Retina (tissue), 1 donor: ENCODE measurements around the gene EDAR.

Source experiments
- DNase-seq: peaks from one replicate; pipeline ENCODE4 v3.0.0-alpha.2; 2016

The EDAR gene

GRCh38 chr2:108905906-108906305 lies 83.1 kb downstream of the EDAR start:
- no peak for DNase-seq

GRCh38 chr2:108905176-108905575 lies 83.8 kb downstream of the EDAR start:
- no peak for DNase-seq

- no peak for DNase-seq
These were observed 84.3 kb downstream of the EDAR start for GRCh38 chr2:108904680-108905079.

GRCh38 chr2:108898315-108899082 lies 90.5 kb downstream of the EDAR start:
- no peak for DNase-seq

GRCh38 chr2:108896741-108897140 lies 92.3 kb downstream of the EDAR start:
- no peak for DNase-seq

GRCh38 chr2:108895188-108895587 lies 93.8 kb downstream of the EDAR start:
- no peak for DNase-seq

GRCh38 chr2:108894766-108895165 lies 94.3 kb downstream of the EDAR start:
- no peak for DNase-seq

- DNase-seq = no peak
These were observed 95.7 kb downstream of the EDAR start for GRCh38 chr2:108893277-108893676.

GRCh38 chr2:108889907-108890306 lies 99.1 kb downstream of the EDAR start:
- DNase-seq = no peak

- DNase-seq = no peak
These were observed 104.4 kb downstream of the EDAR start for GRCh38 chr2:108884619-108885018.

- no peak for DNase-seq
These were observed 110.7 kb downstream of the EDAR start for GRCh38 chr2:108878276-108878675.

- DNase-seq = no peak
These were observed 111.5 kb downstream of the EDAR start for GRCh38 chr2:108877506-108877905.

- no peak for DNase-seq
These were observed 118.9 kb downstream of the EDAR start for GRCh38 chr2:108870069-108870644.

GRCh38 chr2:108869542-108869941 lies 119.5 kb downstream of the EDAR start:
- DNase-seq = no peak

GRCh38 chr2:108868911-108869310 lies 120.1 kb downstream of the EDAR start:
- DNase-seq = no peak

- DNase-seq = no peak
These were observed 123.0 kb downstream of the EDAR start for GRCh38 chr2:108866041-108866440.

- no peak for DNase-seq
These were observed 130.1 kb downstream of the EDAR start for GRCh38 chr2:108858894-108859293.

- no peak for DNase-seq
These were observed 133.8 kb downstream of the EDAR start for GRCh38 chr2:108855194-108855593.

- DNase-seq = no peak
These were observed 134.5 kb downstream of the EDAR start for GRCh38 chr2:108854484-108854883.

- DNase-seq = no peak
These were observed 135.6 kb downstream of the EDAR start for GRCh38 chr2:108853421-108853820.

GRCh38 chr2:108852375-108852774 lies 136.6 kb downstream of the EDAR start:
- no peak for DNase-seq

GRCh38 chr2:108847000-108847399 lies 142.0 kb downstream of the EDAR start:
- DNase-seq = no peak

GRCh38 chr2:108845923-108846322 lies 143.1 kb downstream of the EDAR start:
- no peak for DNase-seq
